GM21367 (cell line): ENCODE results near the gene CD79A.
"Not testable (repeated sequence)": the region's sequence is repeated elsewhere in the genome, so short reads cannot be mapped to it uniquely, and the experiment has no call there.

Source experiments
- ATAC-seq: cut with Tn5 transposase; IDR thresholded peaks from one replicate; pipeline ENCODE4 v1.9.1; 2021; ENCODE audit not compliant: unreplicated experiment

The CD79A gene

DNA sequence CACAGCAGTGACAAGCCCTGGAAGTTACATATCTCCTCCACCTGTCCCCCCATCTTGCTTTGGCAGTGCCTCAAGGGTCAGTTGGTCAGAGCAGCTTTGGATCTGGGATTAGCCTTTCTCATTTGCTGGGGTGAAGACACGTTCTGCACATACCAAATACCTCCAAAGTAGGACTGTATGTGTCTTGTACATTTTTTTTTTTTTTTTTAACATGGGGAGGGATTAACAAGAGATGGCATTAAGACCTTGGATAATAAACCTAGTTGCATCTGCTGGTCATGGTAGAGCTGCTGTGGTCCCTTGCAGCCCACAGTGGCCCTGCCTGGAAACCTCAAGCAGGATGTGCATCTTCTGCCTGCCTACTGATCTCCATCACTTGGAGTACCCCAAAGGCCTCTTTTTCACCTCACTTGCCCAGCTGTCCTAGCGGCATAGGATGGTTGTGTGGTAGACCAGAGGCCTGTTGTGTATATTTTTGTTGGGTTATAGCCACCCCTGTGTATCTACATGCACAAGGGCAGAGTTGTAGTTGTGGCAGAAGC lies 14.6 kb upstream of the CD79A start:
- ATAC-seq = no peak

DNA sequence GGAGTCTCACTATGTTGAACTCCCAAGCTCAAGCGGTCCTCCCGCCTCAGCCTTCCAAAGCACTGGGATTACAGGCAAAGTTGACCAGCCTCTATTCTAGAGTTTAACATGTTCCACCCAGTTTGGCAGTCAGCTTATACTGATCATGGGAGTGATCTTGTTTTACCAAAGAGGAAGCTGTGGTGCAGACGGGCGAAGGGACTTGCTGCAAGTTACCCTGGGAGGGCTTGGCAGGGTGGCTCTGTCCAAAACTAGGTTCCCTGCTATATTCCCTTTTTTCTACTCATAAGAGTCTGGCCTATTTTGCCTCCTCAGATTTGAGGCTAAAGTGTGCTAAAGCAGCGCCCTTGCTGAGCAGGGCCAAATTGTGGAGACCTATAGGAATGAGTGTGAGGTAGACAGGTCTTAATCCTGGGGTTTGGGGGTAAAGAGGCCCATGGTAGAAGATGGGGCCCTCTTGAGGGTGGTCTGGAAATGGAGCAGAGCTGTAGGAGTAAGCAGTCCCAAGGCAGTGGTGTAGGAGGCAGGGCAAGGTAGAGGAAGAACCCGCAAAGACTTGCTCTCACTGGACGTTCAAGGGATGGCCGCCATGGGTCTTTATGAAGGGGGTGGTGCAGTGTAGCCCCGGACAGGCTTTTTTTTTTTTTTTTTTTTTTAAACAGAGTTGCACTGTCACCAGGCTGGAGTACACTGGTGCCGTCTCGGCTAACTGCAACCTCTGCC lies 13.7 kb upstream of the CD79A start:
- no peak for ATAC-seq

- no peak for ATAC-seq
Observed at GRCh38 chr19:41864374-41864773, 12.7 kb upstream of the CD79A start.

DNA sequence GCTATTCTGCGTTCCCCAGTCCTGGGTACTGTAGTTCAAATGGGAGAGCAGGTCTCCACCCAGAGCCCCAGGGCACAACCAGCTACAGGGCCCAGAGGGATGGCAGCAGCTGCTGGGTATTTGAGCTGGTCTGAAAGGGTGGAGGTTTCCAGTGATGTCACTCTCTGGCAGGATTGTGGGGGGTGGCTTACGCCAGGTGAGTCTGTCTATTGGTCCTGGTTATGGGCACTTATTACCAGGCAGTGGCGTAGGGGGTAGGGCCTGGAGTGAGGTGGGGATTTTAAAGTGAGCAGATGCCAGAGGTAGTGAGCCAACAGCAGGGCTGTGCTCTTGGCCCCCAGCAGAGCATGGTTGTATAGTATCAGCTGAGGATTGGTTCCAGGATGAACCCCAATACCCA lies 10.8 kb upstream of the CD79A start:
- ATAC-seq = no peak

- ATAC-seq = no peak
Observed at GRCh38 chr19:41868120-41868988, 8.7 kb upstream of the CD79A start.

DNA sequence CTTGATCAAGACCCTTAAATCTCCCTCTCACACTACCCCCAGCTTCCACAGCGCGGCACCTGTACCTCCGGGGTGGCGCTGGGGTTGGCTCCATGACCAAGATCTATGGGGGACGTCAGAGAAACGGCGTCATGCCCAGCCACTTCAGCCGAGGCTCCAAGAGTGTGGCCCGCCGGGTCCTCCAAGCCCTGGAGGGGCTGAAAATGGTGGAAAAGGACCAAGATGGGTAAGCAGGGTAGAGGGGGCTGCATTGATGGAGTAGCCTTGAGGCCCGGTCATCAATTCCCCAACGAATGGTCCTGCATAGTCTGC lies 8.1 kb upstream of the CD79A start:
- no peak for ATAC-seq

DNA sequence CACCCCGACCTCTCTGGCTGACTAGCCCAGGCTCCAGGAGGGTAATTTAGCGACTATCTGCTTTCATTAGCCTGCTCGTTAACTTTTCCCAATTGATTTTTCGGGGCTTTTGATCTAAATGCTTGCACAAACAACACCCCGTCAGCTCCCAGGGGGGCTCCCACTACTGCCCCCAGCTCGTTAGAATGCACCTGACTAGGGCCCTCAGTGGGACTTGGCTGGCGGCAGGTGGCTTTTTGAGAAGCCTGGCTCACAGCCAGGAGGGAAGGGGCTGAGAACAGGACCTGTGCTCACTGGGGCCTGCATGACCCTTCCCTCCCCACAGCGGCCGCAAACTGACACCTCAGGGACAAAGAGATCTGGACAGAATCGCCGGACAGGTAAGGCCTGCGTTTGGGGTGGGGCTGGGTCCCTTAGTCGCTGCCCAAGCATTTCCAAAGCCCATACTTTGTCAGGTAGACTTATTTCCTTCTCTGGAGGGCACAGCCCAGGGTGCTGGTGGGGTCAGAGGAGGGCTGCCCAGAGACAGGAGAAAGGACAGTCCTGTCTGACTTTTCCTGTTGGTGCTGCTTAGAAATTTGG lies 7.6 kb upstream of the CD79A start:
- no peak for ATAC-seq

DNA sequence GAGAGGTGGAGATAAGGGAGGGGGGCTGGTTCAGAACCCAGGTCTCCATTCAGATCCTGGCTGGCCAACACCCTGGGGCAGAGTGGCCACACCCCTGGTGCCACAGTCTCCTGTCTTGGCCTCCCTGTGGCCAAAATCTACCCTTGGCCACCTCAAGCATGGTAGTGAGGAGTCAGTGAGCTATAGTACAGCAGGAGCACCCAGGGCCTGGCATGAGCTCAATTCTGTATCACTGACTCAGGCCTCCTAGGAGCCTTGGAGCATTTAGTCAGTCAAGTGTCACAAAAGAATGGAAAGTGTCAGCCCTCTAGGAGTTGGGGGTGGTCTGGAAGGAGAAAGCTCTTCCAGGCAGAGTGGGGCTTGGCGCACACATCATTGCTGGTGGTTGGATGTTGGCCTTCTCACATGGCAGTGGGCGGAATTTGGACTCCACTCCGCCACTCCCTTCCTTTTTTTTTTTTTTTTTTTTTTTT lies 6.6 kb upstream of the CD79A start:
- no peak for ATAC-seq

- ATAC-seq = no peak
Observed at GRCh38 chr19:41871573-41872383, 5.3 kb upstream of the CD79A start.

- no peak for ATAC-seq
Observed at GRCh38 chr19:41872384-41872774, 4.7 kb upstream of the CD79A start.

GRCh38 chr19:41872775-41873647 lies 4.1 kb upstream of the CD79A start:
- no peak for ATAC-seq

GRCh38 chr19:41875973-41876372 lies 1.1 kb upstream of the CD79A start:
- ATAC-seq = not testable (repeated sequence)

DNA sequence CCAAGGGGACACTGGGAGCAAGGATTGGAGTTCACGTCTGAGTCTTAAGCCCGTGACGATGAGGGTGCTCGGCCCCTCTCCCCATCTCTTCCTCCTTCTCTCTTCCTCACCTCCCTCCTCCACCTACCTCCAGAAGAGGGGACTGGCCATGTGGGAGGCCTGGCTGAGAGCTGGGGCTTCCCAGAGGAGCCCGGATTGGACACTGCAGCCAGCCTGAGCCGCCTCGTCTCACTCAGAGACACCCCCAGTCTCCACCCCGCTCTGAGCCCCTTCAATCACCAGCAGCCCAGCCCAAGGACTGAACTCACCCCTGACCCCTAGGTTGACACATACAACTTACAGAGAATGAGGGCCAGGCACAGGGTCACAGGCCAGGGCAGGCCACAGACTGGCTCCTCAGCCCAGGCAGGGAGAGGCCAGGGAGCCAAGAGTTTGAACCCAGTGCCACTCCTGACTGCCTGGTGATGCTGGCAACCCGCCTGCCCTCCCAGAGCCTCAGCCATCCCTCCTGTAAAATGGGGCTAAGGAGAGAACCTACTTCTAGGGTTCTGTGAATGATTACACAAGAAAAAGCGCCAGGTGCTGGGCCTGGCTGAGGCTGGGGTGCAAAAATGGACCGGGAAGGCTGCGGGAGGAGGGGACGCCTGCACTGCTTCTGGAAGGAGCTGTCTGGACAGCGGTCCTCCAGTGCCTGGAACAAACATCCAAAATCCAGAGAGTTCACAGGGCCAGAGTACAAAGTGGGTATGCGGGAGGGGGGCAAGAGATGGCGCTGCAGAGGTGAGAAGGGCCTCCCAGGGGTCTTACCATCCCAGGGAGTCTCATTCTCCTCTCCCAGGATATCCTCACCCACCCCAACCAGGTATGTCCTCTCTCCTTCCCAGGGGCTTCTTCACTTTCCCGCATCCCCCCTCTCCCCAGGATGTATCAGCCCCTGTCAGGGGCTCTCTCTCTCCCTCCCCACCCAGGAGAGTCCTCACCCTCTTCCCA lies 1.1 kb downstream of the CD79A start:
- ATAC-seq = no peak

DNA sequence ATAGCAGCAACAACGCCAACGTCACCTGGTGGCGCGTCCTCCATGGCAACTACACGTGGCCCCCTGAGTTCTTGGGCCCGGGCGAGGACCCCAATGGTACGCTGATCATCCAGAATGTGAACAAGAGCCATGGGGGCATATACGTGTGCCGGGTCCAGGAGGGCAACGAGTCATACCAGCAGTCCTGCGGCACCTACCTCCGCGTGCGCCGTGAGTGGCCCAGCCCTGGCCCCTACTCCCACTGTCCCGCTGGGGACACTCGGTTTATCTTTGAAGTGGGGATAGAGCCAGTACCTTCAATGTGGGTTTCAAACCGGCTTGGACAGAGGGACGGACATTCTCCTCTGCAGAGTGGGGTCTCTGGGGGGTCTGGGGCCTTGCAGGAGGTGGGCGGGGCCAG lies 2.0 kb downstream of the CD79A start:
- ATAC-seq = no peak

GRCh38 chr19:41879670-41880328 lies 2.7 kb downstream of the CD79A start:
- ATAC-seq = no peak

- ATAC-seq = no peak
Observed at GRCh38 chr19:41880329-41880708, 3.2 kb downstream of the CD79A start.

DNA sequence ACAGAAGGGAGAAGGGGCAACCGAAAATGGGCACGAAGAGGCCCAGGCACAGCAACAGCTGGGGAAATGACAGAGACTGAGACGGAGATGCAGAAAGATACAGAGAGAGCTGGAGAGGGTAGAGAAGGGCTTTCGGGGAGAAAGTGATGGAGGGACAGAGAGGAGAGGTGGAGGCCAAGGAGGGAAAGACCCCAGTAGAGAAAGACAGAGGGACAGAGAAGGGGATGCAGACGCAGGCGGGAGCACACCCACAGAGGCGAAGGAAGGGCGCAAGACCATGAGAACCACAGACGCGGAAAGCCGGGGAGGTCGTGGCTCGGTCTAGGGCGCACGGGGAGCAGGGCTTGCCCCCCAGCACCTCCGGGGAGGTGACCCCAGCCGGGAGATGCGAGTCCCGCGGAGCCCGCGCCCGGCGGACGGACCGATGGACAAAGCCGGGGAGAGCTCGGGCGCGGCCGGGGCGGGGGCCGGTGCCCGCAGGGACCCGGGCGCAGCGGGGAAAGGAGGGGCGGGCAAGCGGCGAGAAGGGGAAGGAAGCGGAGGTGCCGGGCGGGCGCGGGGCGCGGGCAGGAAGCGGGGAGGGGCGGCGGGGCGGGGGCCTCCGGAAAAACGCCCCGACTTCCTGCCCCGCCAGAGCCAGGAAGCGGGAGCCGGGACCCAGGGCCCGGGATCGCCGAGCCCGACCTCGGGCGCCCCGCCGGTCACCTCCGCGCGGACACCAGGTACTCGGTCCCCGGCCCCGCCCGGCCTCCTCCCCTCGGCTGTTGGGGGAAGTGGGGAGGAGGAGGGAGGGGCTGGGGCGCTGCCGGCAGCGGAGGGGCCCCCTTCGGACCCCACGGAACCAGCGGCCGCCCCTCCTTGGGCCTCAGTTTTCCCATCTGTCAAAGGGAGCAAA lies 5.7 kb downstream of the CD79A start, which contains the start of gene ARHGEF1:
ARHGEF1 (plus strand) TSS at position 617 of the 895 bp plus-strand sequence. CDS start 4,899 bp downstream, outside the sequence.
- no peak for ATAC-seq
